Non-pigmented ciliary epithelial cell (primary cell): ENCODE results near the gene ADSS1.

Experiments used
- DNase-seq: peaks from one replicate; pipeline ENCODE4 v3.0.0-alpha.2; 2010; ENCODE audit warnings: low read depth

The ADSS1 gene

GRCh38 chr14:104795781-104796686 lies 72.0 kb downstream of the ADSS1 start:
- DNase-seq = no peak

- DNase-seq = no peak
These were observed 72.7 kb downstream of the ADSS1 start for GRCh38 chr14:104796687-104797081.
